ENCODE results near the gene MRPL24. TPM values are rescaled to one million over a fixed set of nuclear protein-coding genes. Genes with fewer than 3 reads are reported as not detected.

MRPL24 gene
- total RNA-seq, 4 donors from 2014 or later, result 50.6 to 84.2 (median 69.9) TPM

DNA sequence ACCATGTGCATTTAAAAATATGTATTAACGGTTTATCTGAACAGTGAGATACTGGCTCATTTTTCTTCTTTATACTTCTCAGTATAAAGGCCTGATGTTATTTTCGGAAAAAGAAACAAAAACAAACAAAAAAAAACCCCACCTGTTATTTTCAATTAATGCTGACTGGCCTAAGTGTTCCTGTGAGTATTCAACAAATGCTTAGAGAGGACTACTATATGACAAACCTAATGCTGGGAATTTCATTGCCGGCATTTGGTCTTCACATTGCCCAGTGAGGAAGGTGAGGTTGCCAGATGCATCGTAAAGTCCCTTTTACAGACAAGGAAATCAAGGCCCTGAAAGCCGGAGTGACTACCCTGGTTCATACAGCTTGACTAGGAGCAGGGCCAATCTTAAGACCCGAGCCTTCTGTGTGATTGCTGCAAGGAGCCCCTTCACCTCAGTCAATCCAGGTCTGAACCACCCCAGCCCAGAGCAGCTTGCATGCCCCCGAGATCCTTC lies 599 bp downstream of the MRPL24 start:
- peaks cover 0 to 66% of the 10 kb centered on the region in 2 donors for H3K36me3 ChIP-seq
- no peaks in the 10 kb centered on the region for H3K27me3 ChIP-seq
- H3K27ac ChIP-seq, result peak overlapping the region in 3 of 4 donors; percentile 71 to 85 (median 84)
- peak overlapping the region; percentile 33 to 77 for H3K4me3 ChIP-seq
- 21 to 42% methylated on average over 3 to 5 of the region's 7 CpGs for WGBS, 2 donors (ENCODE audit: low coverage in 1 of 2)
- H3K4me1 ChIP-seq, result peaks cover 0 to 37% (median 6%) of the 10 kb centered on the region in 3 donors
- no peaks in the 10 kb centered on the region for H3K9me3 ChIP-seq
- ATAC-seq, result peak; percentile 0
- TF ChIP-seq EP300 (IDR thresholded peaks at IDR 0.05) (no peak), POLR2AphosphoS5 (IDR thresholded peaks at IDR 0.05) (no peak), POLR2A (IDR thresholded peaks at IDR 0.05) (no peak)
- TF ChIP-seq, protein P1, sequence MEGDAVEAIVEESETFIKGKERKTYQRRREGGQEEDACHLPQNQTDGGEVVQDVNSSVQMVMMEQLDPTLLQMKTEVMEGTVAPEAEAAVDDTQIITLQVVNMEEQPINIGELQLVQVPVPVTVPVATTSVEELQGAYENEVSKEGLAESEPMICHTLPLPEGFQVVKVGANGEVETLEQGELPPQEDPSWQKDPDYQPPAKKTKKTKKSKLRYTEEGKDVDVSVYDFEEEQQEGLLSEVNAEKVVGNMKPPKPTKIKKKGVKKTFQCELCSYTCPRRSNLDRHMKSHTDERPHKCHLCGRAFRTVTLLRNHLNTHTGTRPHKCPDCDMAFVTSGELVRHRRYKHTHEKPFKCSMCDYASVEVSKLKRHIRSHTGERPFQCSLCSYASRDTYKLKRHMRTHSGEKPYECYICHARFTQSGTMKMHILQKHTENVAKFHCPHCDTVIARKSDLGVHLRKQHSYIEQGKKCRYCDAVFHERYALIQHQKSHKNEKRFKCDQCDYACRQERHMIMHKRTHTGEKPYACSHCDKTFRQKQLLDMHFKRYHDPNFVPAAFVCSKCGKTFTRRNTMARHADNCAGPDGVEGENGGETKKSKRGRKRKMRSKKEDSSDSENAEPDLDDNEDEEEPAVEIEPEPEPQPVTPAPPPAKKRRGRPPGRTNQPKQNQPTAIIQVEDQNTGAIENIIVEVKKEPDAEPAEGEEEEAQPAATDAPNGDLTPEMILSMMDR (IDR thresholded peaks at IDR 0.05), result no peak

DNA sequence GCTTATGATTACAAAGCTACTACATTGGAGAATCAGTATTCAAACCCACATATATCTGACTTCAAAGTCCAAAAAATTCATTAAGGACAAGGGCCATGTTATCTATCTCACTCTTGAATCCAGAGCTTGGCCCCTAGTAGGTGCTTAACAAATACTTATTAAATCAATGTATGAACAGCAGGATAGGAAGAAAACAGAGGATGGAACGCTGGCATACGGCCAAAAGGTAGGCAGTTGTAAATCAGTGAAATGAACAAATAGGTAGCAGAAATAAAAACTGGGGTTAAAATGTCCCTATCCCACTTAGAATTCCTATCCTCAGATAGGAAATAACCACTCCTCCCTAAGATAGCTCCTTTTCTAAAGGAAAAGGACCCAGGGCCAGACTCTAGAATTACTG lies 2.0 kb downstream of the MRPL24 start:
- H3K4me1 ChIP-seq, result peaks cover 0 to 27% (median 6%) of the 10 kb centered on the region in 3 donors
- TF ChIP-seq POLR2AphosphoS5 (IDR thresholded peaks at IDR 0.05), result no peak
- no peak for TF ChIP-seq POLR2A (IDR thresholded peaks at IDR 0.05)
- no peak for TF ChIP-seq EP300 (IDR thresholded peaks at IDR 0.05)
- TF ChIP-seq, protein P1 (IDR thresholded peaks at IDR 0.05), result no peak
- 57 to 85% methylated on average over 2 of the region's 2 CpGs for WGBS, 2 donors (ENCODE audit: low coverage in 1 of 2)
- H3K9me3 ChIP-seq, result no peaks in the 10 kb centered on the region
- no peak overlapping the region for H3K4me3 ChIP-seq
- ATAC-seq, result no peak
- no peak overlapping the region for H3K27ac ChIP-seq
- peaks cover 0 to 66% of the 10 kb centered on the region in 2 donors for H3K36me3 ChIP-seq
- no peaks in the 10 kb centered on the region for H3K27me3 ChIP-seq

DNA sequence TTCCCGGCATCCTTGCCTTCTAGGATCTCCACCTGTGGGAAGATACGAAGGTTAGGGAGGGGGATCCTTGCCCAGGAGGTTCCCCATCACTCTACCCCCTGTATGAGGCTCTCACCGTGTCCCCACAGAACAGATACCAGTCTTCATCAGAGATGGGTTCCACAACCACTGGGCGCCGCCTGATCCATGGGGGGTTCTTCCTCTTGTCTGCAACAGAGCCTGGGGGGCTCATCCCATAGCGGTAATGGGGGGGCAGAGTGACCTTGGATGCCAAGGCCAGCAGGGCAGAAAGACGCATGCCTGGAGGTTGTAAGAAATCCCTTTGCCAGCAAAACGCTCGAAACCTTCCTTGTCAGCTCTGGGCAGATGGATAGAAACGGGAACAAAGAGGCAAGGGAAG lies 2.5 kb downstream of the MRPL24 start:
- TF ChIP-seq, protein P1 (IDR thresholded peaks at IDR 0.05), result no peak
- no peak for TF ChIP-seq EP300 (IDR thresholded peaks at IDR 0.05)
- no peak for TF ChIP-seq POLR2A (IDR thresholded peaks at IDR 0.05)
- no peak for TF ChIP-seq POLR2AphosphoS5 (IDR thresholded peaks at IDR 0.05)
- Histone ChIP-seq H3K4me1 (peaks cover 0 to 27% (median 6%) of the 10 kb centered on the region in 3 donors), H3K36me3 (peaks cover 0 to 66% of the 10 kb centered on the region in 2 donors), H3K9me3 (no peaks in the 10 kb centered on the region), H3K4me3 (no peak overlapping the region), H3K27ac (no peak overlapping the region), H3K27me3 (no peaks in the 10 kb centered on the region)
- WGBS, 2 donors (ENCODE audit: low coverage in 1 of 2), result 54 to 93% methylated on average over 3 of the region's 10 CpGs
- ATAC-seq, result no peak

DNA sequence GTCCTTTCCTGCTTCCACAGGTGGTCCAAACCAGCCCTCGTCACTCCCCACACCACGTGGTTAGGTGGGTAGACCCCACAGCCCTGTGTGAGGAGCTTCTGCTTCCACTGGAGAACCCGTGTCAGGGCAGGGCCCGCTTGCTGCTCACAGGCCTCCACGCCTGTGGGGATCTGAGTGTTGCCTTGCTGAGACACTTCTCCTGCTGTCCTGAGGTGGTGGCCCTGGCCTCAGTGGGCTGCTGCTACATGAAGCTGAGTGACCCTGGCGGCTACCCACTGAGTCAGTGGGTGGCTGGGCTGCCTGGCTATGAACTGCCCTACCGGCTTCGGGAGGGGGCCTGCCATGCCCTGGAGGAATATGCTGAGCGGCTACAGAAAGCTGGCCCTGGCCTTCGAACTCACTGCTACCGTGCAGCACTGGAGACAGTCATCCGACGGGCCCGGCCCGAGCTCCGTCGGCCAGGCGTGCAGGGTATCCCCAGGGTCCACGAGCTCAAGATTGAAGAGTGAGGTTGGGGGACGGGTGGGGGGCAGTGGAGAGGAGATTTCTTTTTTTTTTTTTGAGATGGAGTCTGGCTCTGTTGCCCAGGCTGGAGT lies 6.8 kb downstream of the MRPL24 start:
- 81% methylated on average over 4 of the region's 20 CpGs; no CpG with 5 or more reads in 1 of the 2 donors for WGBS, 2 donors (ENCODE audit: low coverage in 1 of 2)
- Histone ChIP-seq H3K36me3 (peaks cover 0 to 70% of the 10 kb centered on the region in 2 donors), H3K4me3 (no peak overlapping the region), H3K27me3 (no peaks in the 10 kb centered on the region), H3K4me1 (peaks cover 0 to 16% (median 4%) of the 10 kb centered on the region in 3 donors), H3K27ac (no peak overlapping the region), H3K9me3 (no peaks in the 10 kb centered on the region)
- TF ChIP-seq POLR2AphosphoS5 (IDR thresholded peaks at IDR 0.05), result no peak
- ATAC-seq, result no peak

DNA sequence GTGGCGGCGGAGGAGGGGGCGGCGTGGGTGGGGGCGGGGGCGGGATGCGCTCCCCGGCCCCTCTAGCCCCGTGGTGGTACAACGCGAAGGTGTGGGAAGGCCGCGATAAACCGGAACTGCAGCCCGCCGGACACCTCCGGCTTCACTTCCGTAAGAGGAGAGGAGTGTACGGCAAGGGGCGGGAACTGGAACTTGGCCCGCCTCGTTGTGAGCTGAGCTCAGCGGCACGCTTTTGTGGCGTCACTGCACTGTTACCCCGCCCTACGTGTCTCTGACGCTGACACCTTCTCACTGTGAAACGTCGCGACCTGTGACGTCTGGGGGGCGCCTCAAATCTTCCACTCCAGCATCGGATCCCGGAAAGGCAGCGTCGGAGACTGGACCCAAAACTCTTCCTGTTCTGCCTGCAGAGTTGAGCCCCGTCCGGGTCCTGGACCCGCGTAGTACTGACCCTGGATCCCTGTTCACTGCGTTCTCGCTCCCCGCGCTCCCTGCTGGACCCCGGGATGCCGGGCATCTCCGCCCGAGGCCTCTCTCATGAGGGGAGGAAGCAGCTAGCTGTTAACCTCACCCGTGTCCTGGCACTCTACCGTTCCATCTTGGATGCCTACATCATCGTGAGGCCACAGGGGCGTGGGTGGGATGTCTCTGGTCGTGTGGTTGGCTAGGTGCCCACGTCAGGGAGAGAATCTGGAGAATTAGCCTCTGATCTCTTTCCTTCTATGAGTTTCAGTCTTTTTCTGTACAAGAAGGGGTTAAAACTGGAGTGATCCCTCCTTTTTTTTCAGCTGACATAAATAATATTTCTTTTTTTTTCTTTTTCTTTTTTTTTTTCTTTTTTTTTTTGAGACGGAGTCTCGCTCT lies 12.1 kb downstream of the MRPL24 start, which contains the start of gene ISG20L2:
TSS of gene ISG20L2 (minus strand) at position 168 of the 864 bp plus-strand sequence. CDS start 1,114 bp downstream, outside the sequence.
- peaks cover 0 to 34% of the 10 kb centered on the region in 2 donors for H3K36me3 ChIP-seq
- TF ChIP-seq POLR2A (IDR thresholded peaks at IDR 0.05), result peak; percentile 40 to 66
- TF ChIP-seq EP300 (IDR thresholded peaks at IDR 0.05), result no peak
- TF ChIP-seq, protein P1 (IDR thresholded peaks at IDR 0.05), result no peak
- peak; percentile 76 for TF ChIP-seq POLR2AphosphoS5 (IDR thresholded peaks at IDR 0.05)
- no peaks in the 10 kb centered on the region for H3K27me3 ChIP-seq
- H3K9me3 ChIP-seq, result no peaks in the 10 kb centered on the region
- 0 to 5% methylated on average over 8 to 26 of the region's 57 CpGs for WGBS, 2 donors (ENCODE audit: low coverage in 1 of 2)
- H3K4me3 ChIP-seq, result peak within 1 kb of the TSS; percentile 85 to 87
- ATAC-seq, result peak; percentile 98
- peaks cover 15 to 55% (median 36%) of the 10 kb centered on the region in 3 donors for H3K4me1 ChIP-seq
- H3K27ac ChIP-seq, result peak within 1 kb of the TSS; percentile 98 to 99 (median 98)
